OCI-LY1 (cell line): Measurements from ENCODE around the gene ANGEL2.

Experiments
- CTCF ChIP-seq: fragments of 200-600 bp; sonication (generic), shearing (Covaris generic); IDR thresholded peaks from 2 replicates; pipeline ENCODE4 v1.5.1; 2017; ENCODE audit warnings: mild to moderate bottlenecking, antibody characterized with exemption, low read length, moderate library complexity, mixed read lengths
- EZH2 ChIP-seq: fragments of 200-600 bp; sonication (generic), shearing (Covaris generic); IDR thresholded peaks from 2 replicates; pipeline ENCODE4 v1.8.0; 2017; ENCODE audit warnings: borderline replicate concordance, mixed run types, mild to moderate bottlenecking, antibody characterized with exemption, low read length, moderate library complexity, mixed read lengths

- TF ChIP-seq CTCF (no peak), EZH2 (no peak)
Measured at GRCh38 chr1:213041443-213041842, 25.8 kb upstream of the ANGEL2 start.
